HG02588 (cell line): Measurements from ENCODE around the gene EEIG1.

Source experiments
- ATAC-seq: cut with Tn5 transposase; IDR thresholded peaks from one replicate; pipeline ENCODE4 v1.9.1; 2021; ENCODE audit warnings: mild to moderate bottlenecking, moderate library complexity; ENCODE audit not compliant: unreplicated experiment

EEIG1 gene

DNA sequence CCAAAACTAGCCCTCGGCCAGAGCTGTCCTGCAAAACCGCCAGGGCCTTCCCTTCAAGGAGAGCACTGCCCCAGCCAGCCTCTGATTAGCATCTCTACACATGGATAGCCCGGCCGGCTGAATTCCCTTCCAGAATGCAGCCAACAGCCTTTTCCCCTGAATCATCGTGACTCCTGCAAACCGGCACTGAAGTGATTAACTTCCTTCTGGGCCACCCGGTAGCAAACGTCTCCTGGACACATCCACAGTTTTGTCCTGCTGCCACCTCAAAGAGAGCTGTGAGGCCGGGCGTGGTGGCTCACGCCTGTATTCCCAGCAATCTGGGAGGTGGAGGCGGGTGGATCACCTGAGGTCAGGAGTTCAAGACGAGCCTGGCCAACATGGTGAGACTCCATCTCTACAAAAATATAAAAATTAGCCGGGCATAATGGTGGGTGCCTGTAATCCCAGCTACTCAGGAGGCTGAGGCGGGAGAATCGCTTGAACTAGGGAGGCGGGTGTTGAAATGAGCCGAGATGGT, 21.1 kb upstream of the EEIG1 start:
- ATAC-seq, result no peak

DNA sequence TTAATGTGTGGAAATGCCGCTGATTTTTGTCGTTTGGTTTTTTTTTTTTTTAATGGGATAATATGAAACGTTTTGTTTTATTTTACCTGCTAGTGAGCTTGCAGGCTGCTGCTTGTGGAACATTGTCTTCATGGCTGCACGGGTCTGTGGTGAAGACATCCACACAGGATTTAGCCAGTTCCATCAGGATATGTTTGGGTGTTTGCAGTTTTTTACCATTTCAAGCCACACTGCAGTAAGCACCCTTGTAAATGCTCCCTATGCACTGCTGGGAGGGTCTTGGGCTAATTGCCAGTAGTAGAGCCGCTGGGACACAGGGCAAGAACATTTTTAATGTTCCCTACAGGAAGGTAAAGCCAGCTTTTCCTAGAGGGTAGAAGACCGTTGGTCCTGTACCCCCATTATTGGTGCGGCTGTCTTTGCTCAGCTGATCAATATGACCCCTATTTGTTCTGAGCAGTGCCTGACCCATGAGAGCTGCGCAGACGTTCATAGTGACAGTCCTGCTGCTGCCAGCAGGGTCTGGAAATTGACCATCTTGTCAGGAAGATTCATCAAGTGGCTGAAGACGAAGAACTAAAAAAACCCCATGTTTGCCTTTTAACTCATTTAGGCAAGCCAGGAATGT, 20.5 kb upstream of the EEIG1 start:
- ATAC-seq, result no peak

DNA sequence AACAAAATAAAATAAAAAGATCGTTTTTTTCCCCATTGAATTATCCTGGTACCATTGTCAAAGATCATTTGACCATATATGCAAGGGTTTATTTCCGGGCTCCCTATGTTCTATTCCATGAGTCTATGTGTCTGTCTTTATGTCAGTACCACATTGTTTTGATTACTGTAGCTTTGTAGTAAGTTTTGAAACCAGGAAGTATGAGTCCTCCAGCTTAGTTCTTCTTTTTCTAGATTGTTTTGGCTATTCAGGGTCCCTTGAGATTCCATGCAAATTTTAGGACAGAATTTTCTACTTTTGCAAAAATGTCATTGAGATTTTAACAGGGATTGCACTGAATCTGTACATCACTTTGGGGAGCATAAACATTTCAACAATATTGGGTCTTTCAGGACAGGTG, 18.7 kb upstream of the EEIG1 start:
- ATAC-seq, result no peak

DNA sequence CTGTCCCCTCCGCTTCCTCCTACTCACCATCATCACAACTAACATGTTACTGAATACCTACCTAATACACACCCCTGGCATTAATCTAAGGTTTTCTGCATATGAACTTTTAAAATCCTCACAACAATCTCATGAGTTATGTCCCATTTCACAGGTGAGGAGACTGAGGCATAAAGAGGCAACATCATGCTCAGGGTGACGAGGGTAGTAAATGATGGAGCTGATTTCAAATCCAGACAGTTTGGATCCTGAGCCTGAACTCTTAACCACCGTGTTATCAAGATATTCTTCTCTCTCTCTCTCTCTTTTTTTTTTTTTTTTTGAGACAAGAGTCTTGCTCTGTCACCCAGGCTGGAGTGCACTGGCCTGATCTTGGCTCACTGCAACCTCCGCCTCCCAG, 12.9 kb upstream of the EEIG1 start:
- no peak for ATAC-seq

DNA sequence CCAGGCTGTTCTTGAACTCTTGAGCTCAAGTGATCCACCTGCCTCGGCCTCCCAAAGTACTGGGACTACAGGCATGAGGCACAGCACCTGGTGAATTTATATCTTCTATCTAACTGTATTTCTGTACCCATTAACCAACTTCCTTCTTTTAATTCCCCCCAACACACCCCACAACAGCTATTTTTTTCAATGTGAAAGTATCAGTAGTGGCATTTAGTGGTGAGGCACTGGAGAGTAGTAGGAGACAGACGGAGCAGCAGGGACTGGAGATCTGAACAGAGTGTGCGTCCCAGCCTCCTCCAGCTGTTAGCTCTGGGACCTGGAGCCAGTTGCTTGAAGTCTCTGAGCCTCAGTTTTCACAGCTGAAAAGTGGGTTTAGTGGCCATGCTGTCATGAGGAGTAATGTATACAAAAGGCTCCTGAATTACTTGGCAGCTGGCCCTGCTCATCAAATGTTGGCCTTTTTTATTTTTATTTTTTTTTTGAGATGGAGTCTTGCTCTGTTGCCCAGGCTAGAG, 11.0 kb upstream of the EEIG1 start:
- no peak for ATAC-seq

DNA sequence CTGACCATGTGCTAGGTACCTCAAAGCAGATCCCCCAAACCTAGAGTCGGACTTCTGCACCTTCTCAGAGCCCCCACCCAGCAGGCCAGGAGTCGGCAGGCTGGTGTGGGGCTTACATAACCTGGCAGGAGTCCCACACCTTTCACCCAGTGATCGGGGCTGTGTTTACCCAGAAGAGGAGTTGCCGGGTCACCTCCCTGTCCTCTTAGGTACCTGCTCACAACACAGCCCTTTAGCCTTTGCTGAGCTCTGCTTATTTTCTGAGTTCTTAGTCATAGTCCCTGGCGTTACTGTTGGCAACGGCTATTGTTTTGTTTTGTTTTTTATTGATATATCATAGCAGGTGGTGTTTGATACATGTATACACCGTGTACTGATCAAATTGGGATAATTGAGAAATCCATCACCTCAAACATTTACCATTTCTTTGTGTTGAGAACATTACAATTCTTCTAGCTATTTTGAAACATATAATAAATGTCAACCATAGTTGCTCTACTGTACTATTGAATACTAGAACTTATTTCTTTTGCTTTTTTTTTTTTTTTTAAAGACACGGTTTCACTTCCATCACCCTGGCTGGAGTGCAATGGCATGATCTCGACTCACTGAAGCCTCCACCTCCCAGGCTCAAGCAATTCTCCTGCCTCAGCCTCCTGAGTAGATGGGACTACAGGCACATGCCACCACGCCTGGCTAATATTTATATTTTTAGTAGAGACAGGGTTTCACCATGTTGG, 10.4 kb upstream of the EEIG1 start:
- ATAC-seq, result no peak

DNA sequence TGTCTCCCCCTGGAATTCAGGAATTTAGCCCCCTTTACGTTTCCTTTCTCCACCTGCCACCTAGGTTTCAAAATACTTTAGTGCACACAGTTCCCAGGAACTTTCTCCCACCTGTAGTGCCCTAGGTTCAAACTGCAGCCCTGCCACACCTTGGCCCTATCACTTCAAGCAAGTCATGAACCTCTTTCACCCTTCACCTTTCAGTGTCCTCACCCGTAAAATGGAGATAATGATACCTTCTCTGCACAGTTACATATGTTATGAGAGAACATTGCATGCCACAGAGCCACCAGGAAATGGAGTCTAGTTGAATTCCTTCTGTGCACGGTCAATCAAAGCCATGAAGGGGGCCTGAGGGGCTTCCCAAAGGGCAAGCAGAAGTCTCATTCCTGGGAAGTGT, 9.8 kb upstream of the EEIG1 start:
- ATAC-seq, result no peak

DNA sequence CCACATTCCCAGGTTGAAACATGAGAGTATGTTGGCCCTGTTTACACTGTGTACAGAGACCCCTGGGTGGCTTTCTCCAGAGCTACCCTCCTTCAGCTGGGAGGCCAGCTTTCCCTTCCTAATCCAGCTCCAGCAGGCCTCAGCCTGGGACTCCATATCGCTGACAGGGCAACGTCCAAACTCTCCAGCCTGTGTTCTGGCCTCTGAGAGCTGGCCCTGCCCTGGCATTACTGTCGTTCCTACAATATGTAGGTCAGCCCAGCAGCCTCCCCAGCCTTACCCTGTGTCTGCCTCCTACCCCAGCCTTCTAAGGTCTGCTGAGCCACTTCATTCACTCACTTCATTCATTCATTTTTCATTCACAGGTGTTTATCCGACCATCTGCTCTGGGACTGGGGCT, 8.3 kb upstream of the EEIG1 start:
- ATAC-seq, result no peak

DNA sequence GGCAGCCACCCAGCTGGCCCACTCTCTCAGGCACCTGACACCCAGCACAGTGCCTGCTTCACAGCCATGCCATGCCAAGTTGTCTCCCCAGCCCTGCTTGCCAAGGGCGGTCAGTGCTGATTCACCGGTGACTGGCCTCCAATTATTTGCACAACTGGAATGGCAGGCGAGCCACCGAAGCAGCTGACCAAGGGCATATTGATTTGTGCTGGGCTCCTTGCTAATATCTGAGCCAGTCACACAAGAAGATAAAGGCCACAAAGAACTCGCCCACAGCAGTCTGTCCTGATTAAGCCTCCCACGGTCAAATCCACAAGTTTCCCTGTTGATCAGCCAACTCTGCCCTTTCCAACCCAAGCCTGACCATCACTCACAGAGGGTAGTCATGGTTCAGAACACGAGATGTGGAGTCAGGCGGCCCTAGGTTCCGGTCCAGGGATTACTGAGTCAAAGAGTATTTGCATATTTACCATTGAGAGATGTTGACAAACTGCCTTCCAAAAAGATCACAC, 6.4 kb upstream of the EEIG1 start:
- ATAC-seq, result no peak

DNA sequence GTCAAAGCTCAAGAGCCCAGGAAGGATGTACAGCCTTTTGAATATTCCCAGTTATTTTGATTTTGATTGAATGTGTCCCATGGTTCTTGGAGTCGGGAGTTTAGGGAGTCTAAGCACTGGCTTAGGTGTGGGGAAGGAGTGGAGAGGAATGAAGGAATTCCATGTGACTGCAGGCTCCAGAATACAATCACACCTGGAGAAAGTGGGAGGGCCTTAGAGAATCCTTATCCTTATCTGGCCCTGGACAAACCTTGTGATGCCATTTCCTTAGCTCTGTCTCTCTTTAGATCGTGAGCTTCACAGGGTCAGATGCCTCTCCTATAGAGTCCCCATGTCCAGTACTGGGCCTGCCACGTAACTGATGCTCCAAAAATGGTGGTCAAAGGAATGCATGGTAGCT, 4.2 kb upstream of the EEIG1 start:
- ATAC-seq, result no peak

DNA sequence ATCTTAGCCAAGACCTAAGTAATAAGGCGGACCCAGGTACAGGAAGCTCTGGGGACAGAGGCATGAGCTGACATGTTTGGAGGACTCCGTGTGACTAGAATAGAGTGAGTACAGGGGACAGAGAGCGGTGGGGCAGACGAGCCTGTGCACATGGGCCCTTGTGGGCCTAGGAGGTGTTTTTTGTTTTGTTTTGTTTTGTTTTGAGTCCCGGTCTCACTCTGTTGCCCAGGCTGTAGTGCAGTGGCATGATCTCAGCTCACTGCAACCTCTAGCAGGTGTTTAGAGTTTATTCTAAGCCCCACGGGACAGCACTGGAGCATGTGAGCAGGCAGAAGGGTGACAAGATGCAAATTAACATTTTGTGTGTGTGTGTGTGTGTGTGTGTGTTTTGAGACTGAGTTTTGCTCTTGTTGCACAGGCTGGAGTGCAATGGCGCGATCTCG, 3.1 kb upstream of the EEIG1 start:
- no peak for ATAC-seq

DNA sequence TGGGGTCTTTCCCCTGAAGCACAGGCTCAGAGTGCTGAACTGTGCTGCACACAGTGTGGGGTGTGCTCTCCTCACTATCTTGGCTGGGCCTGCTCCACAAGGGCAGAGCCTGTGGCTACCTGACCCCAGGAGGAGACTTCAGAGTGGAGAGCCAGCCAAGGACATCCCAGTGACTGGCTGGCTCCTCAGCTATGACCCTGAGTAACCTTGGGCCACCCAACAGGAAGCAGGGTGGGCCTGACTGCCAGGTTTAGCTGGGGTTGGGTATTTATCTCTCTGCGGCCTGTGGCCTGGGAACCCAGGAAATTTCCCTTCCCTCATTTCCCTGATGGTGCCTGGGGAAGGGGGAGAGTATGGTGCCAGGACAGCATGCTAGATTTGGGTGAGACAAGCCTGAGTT, 2.1 kb upstream of the EEIG1 start:
- no peak for ATAC-seq

DNA sequence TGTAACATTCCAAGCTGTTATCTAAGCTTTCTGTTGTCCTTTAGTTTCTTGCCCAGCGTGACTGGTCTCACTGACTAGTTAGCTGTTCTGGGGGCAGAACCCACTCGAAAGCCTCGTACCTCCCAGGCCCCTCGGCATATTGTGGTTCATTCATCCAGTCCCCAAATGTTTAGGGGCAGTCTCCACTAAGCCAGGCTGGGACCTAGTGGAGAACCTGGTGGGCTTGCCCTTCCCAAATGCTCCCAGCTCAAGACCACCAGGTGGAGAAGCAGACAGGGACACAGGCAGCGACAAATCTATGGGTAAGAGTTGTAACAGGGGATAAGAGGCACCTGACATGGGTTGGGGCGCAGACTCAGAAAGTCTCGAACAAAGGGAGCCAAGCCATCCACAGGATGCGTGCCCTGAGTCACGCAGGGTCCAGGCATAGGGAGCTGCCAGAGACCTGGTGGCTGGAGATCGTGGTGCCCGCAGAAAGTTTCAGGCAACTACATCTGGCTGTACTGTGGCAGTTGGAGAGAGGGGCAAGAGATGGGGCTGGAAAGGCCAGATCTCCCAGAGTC, 851 bp upstream of the EEIG1 start:
- ATAC-seq, result no peak

DNA sequence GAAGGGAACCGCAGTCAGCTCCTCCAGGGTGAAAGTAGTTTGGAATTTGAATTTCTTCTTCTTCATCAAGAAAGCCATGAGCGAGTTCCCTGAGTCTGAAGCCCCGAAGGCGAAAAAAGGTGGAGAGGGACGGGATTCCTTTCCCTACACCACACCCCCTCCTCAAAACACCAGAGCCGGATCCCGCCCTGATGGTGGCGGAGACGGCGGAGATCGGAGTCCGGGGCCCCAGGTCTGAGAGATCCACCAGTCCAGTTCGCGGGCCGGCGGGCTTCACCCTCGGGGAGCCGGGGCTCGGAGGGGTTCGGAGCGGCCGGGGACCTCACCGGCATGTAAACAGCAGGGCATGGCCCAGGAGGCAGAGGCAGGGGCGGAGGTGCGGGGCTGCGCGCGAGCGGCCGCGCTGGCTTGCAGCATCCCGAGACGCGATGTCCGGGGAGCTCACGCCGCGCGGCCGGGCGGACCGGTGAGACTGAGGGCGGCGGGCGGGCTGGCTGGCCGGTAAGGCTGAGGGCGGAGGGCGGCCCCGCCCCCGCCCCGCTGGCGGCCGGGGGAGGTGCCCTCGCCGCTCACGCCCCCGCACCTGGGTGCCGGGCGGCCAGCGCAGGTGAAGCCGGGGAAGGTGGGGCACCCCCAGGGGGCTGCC, 606 bp downstream of the EEIG1 start:
- peak; percentile 36 for ATAC-seq

DNA sequence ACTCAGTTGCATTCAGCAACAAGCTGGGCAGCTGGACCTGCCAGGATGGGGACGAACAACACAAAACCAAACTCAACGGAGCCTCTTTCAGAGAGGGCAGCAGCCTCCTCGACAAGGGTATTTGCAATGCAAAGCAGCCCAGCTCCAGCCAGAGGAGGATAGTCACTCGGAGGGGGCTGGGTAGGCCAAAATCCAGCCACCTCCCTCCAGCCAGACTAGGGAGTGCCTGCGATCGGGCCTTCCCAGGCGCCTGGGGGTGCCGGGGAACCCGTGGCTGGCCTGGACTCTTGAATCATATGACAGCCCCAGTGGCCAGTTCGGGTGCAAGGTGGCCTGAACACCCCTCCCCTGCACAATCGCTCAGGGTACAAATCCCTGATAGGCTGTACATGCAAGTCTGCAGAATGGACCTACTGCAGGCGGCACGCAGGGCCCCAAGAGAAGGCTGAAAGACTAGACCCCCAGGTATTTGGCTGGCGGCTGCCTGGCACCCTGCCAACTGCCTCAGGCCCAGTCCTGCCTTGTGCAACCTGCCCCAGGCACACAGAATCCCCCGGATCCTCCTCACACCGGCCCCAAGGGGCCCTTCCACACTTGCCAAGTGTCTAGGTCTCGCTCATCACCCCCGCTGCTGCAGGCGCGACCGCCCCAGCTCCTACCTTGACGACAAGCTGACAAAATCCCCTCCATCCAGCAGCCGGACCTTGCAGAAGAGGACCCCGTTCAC, 1.3 kb downstream of the EEIG1 start:
- no peak for ATAC-seq

DNA sequence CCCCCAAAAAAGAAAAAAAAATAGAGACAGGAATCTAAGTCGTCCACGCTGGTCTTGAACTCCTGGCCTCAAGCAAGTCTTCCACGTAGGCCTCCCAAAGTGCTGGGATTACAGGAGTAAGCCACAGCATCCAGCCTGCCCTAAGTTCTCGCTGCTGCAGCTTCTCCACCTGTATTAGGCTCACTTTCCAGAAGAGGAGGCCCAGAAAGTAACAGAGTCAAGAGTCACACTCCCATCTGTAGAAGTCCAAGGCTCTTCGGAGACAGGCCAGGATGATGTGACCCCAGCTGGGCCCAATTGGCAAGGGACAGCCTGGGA, 1.8 kb downstream of the EEIG1 start:
- no peak for ATAC-seq

DNA sequence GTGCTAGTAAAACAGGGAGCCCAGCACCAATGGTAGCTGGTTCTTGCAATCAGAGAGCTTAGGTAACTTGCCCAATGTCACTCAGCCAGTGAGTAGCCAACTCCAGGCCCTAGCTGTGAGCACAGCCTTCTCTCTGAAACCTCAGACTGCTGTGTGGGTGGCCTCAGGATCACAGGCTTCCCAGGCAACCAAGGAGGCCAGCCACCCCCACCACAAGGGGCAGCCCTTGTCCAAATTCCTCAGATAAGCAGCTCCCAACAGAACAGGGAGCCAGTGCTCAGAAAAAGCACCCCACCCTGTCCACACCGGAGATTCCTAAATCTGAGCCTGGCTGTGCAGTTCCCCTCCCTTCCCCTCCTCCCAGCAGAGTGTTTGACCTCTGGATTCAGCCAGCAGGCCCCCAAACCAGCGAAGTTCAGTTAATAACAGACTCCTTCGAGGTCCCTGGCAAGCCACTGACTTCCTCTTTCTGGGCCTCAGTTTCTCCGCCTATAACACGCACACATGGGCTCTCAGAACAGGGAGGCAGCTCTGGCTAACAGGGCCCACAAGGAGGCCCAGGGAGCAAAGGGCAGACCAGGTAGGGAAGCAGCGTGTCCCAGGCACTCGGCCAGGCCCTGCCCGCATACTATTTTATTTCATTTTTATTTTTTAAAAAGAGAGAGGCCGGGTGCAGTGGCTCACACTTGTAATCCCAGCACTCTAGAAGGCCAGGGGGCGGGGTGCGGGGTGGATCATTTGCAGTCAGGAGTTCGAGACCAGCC, 2.7 kb downstream of the EEIG1 start:
- no peak for ATAC-seq

DNA sequence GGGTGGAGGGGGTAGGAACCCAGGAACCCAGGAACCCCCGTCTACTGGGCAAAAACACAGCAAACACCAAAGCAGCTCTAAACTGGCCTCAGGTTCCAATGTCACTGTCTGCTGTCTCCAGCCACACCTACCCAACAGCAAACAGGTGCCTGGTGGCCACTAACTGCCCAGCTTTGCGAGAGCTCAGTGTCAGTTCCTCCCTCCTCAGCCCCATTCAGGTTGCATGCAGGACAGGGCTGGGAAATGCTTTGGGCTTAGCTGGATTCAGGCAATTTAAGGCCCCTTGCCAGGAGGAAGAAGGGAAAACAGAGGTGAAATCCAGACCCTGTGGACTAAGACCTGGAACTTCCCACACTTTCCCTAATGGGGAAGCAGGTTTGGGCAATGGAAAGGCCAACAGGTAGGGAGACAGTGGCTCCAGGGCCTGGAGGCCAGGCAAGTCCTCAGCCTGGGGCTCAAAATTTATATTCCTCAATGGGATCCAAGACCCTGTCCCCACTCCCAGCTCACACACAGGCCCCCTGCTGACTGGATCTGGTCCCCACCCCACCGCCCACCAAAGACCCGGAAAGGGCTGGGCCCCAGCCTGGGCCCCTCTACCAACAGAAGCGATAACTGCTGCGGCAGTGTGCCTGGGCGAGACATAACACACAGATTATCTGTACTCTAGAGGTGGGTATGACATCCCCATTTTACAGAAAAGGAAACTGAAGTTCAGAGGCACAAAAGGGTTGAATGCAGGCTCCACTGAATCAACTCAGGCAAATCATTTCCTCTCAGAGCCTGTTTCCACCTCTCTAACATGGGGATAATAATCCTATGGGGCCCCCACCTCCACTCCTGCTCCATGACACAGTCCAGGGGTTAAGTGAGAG, 3.5 kb downstream of the EEIG1 start:
- no peak for ATAC-seq

DNA sequence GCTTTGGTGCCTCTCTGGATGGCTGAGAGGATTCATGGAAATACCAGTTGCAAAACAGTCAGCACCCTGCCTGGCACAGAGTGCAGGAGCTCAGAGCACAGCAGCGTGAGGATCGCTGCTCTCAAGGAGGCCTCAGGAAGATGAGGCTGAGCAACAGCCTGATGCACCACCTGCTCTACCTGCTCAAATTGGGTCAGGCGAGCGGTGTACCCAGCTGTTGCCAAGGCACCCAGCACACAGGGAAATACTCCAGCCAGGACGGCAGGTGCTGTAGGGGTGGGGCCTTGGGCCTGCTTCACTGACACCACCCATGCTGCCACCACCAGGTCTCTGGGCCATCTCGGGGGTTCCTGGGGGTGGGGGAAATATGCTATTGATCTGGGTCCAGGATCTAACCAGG, 4.3 kb downstream of the EEIG1 start:
- no peak for ATAC-seq
